Vagina (tissue), 2 donors: ENCODE results near the gene CAPN7. TPM values are rescaled to one million over a fixed set of nuclear protein-coding genes. Genes with fewer than 3 reads are reported as not detected.
A peak's percentile ranks its signal among the peaks of the same experiment; 100 is the strongest.

Source experiments
- DNase-seq, 2 donors: peaks; one replicate each; pipeline ENCODE4 v3.0.0-alpha.2; 2017; ENCODE audit errors: extremely low spot score in 2 of 2
- H3K27ac ChIP-seq: fragments of 200-600 bp; sonication (generic); one replicate; pipeline ENCODE4 v1.5.1; 2019
- H3K27me3 ChIP-seq: fragments of 200-600 bp; sonication (generic); one replicate; pipeline ENCODE4 v1.5.1; 2019
- H3K36me3 ChIP-seq, 2 donors: fragments of 200-600 bp; sonication (generic); one replicate each; pipeline ENCODE4 v1.5.1; 2017 to 2019
- H3K4me1 ChIP-seq: fragments of 200-600 bp; sonication (generic); one replicate; pipeline ENCODE4 v1.5.1; 2019
- H3K4me3 ChIP-seq, 2 donors: fragments of 200-600 bp; sonication (generic); 1 replicate in 1 of 2; 2 replicates in 1 of 2; pipeline ENCODE4 v1.5.1; 2016 to 2019
- H3K9me3 ChIP-seq: fragments of 200-600 bp; sonication (generic); one replicate; pipeline ENCODE4 v1.5.1; 2019
- CTCF ChIP-seq, 3 experiments: fragments of 450-650 bp in 2 of 3; fragments of 200-600 bp in 1 of 3; sonication (generic) in 1 of 3; IDR thresholded peaks; one replicate each; pipeline ENCODE4 v1.5.1; 2017 to 2019; ENCODE audit warnings: antibody characterized with exemption in 3 of 3, mild to moderate bottlenecking in 2 of 3, moderate library complexity in 2 of 3
- POLR2A ChIP-seq, 2 donors: fragments of 450-650 bp; IDR thresholded peaks; one replicate each; pipeline ENCODE4 v1.6.1; 2017; ENCODE audit warnings: antibody characterized with exemption in 2 of 2, mild to moderate bottlenecking in 2 of 2, moderate library complexity in 2 of 2
- POLR2AphosphoS5 ChIP-seq, 2 donors: sonication (generic); formaldehyde crosslinking; IDR thresholded peaks; one replicate each; pipeline ENCODE4 v1.9.0; 2017; ENCODE audit warnings: antibody characterized with exemption in 2 of 2, mild to moderate bottlenecking in 2 of 2, low read depth in 1 of 2; ENCODE audit not compliant: insufficient read depth in 1 of 2
- intact Hi-C: fragments of 100-400 bp; cut with DNase I; formaldehyde crosslinking; loops from one replicate; pipeline ENCODE4 v1.15.1; 2023
- total RNA-seq: library from RNA; depleted of rRNA; stranded (reverse); fragments of >200 nt; gene quantifications from one replicate; pipeline ENCODE4 v1.2.3, GENCODE V29; 2016

Gene CAPN7
- total RNA-seq, 1 donor from 2014 or later, result 72.4 TPM

GRCh38 chr3:15284121-15284889 lies 78.3 kb downstream of the CAPN7 start:
- TF ChIP-seq CTCF (IDR thresholded peaks at IDR 0.05) (no peak), POLR2A (IDR thresholded peaks at IDR 0.05) (no peak), POLR2AphosphoS5 (IDR thresholded peaks at IDR 0.05; ENCODE audit: insufficient read depth in 1 of 2, low read depth in 1 of 2) (no peak)
- no peak overlapping the region for H3K4me3 ChIP-seq
- no peak overlapping the region for H3K27ac ChIP-seq
- H3K4me1 ChIP-seq, result peaks cover 58% of the 10 kb centered on the region
- DNase-seq, result no peak
- no peaks in the 10 kb centered on the region for H3K36me3 ChIP-seq
- no peaks in the 10 kb centered on the region for H3K27me3 ChIP-seq
- intact Hi-C loops, result no loop called here
- no peaks in the 10 kb centered on the region for H3K9me3 ChIP-seq

DNA sequence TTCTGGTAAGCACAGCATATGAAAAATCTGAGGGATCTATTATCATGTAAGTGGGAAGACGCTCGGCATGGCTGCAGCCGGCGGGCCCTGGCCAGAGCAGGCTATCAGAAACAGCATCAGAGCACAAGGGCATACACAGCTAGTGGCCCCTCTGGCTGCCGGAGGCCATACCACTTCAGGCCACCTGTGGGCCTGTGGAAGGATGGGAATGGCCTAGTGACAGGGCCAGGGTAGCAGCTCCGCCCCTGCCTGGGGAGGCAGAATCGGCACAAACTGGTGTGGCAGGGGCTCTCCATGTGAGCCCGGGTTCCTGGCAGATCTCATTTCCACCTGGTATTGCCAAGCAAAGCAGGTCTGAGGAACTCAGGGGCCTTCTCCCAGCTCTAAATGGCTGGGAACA lies 80.0 kb downstream of the CAPN7 start:
- H3K9me3 ChIP-seq, result no peaks in the 10 kb centered on the region
- peak overlapping the region; percentile 83 for H3K27ac ChIP-seq
- no peaks in the 10 kb centered on the region for H3K27me3 ChIP-seq
- no peaks in the 10 kb centered on the region for H3K36me3 ChIP-seq
- H3K4me3 ChIP-seq, result no peak overlapping the region
- intact Hi-C loops, result no loop called here
- H3K4me1 ChIP-seq, result peaks cover 64% of the 10 kb centered on the region
- TF ChIP-seq POLR2AphosphoS5 (IDR thresholded peaks at IDR 0.05; ENCODE audit: insufficient read depth in 1 of 2, low read depth in 1 of 2) (no peak), POLR2A (IDR thresholded peaks at IDR 0.05) (no peak), CTCF (IDR thresholded peaks at IDR 0.05) (no peak)
- DNase-seq, result no peak

- H3K27ac ChIP-seq, result peak overlapping the region; percentile 83
- peaks cover 81% of the 10 kb centered on the region for H3K4me1 ChIP-seq
- intact Hi-C loops, result no loop called here
- H3K4me3 ChIP-seq, result no peak overlapping the region
- TF ChIP-seq CTCF (IDR thresholded peaks at IDR 0.05) (no peak), POLR2A (IDR thresholded peaks at IDR 0.05) (peak in 1 of 2 donors; percentile 22), POLR2AphosphoS5 (IDR thresholded peaks at IDR 0.05; ENCODE audit: insufficient read depth in 1 of 2, low read depth in 1 of 2) (peak; percentile 47 to 73)
- peak in 1 of 2 donors; percentile 97 for DNase-seq
- no peaks in the 10 kb centered on the region for H3K9me3 ChIP-seq
- H3K27me3 ChIP-seq, result no peaks in the 10 kb centered on the region
- no peaks in the 10 kb centered on the region for H3K36me3 ChIP-seq
These were observed 81.7 kb downstream of the CAPN7 start for GRCh38 chr3:15287565-15288330.

GRCh38 chr3:15288331-15289035 lies 82.4 kb downstream of the CAPN7 start:
- Histone ChIP-seq H3K27ac (peak overlapping the region; percentile 83), H3K9me3 (no peaks in the 10 kb centered on the region), H3K4me1 (peaks cover 88% of the 10 kb centered on the region), H3K4me3 (no peak overlapping the region), H3K36me3 (no peaks in the 10 kb centered on the region), H3K27me3 (no peaks in the 10 kb centered on the region)
- TF ChIP-seq POLR2A (IDR thresholded peaks at IDR 0.05), result no peak
- intact Hi-C loops, result no loop called here
- no peak for DNase-seq

GRCh38 chr3:15289661-15290060 lies 83.6 kb downstream of the CAPN7 start:
- DNase-seq, result no peak
- intact Hi-C loops, result loop anchor here (5.0 kb wide), 1 partner anchor 38 kb away; no protein-coding TSS in a partner anchor
- H3K9me3 ChIP-seq, result no peaks in the 10 kb centered on the region
- H3K27ac ChIP-seq, result peak overlapping the region; percentile 74
- TF ChIP-seq POLR2A (IDR thresholded peaks at IDR 0.05), result no peak
- TF ChIP-seq POLR2AphosphoS5 (IDR thresholded peaks at IDR 0.05; ENCODE audit: insufficient read depth in 1 of 2, low read depth in 1 of 2), result no peak
- no peak for TF ChIP-seq CTCF (IDR thresholded peaks at IDR 0.05)
- no peak overlapping the region for H3K4me3 ChIP-seq
- H3K27me3 ChIP-seq, result no peaks in the 10 kb centered on the region
- no peaks in the 10 kb centered on the region for H3K36me3 ChIP-seq
- peaks cover 83% of the 10 kb centered on the region for H3K4me1 ChIP-seq
